HG02943 (cell line): ENCODE results near the gene ARPP21.
"Not testable (repeated sequence)": the region's sequence is repeated elsewhere in the genome, so short reads cannot be mapped to it uniquely, and the experiment has no call there.

Source experiments
- ATAC-seq: cut with Tn5 transposase; IDR thresholded peaks from one replicate; pipeline ENCODE4 v1.9.1; 2021; ENCODE audit warnings: mild to moderate bottlenecking, low read depth, moderate library complexity; ENCODE audit not compliant: unreplicated experiment

ARPP21 gene

GRCh38 chr3:35776346-35776745 lies 137.0 kb downstream of the ARPP21 start:
- no peak for ATAC-seq

GRCh38 chr3:35777065-35777464 lies 137.7 kb downstream of the ARPP21 start:
- ATAC-seq, result no peak

- no peak for ATAC-seq
Observed at GRCh38 chr3:35777563-35778554, 138.5 kb downstream of the ARPP21 start.

DNA sequence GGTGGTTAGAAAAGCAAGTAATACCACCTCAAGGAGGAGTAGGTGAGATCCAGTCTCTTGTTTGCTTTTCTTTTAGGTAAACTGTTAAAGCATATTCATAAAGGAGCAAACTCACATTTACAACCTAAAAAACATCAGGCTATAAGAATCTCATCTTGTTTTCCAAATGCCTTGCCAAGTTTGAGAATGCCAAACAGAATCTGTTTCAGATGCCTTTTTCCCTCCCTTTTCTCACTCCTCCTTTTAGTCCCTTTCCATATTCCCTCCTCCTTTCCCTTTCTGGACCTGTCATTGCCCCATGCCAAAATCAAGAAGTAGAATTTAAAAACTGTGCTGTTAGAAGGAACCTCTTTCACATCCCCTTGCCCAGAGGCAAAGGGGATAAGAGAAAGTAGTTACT lies 140.3 kb downstream of the ARPP21 start:
- ATAC-seq, result no peak

GRCh38 chr3:35780800-35781199 lies 141.5 kb downstream of the ARPP21 start:
- no peak for ATAC-seq

GRCh38 chr3:35781558-35781957 lies 142.2 kb downstream of the ARPP21 start:
- ATAC-seq, result no peak

DNA sequence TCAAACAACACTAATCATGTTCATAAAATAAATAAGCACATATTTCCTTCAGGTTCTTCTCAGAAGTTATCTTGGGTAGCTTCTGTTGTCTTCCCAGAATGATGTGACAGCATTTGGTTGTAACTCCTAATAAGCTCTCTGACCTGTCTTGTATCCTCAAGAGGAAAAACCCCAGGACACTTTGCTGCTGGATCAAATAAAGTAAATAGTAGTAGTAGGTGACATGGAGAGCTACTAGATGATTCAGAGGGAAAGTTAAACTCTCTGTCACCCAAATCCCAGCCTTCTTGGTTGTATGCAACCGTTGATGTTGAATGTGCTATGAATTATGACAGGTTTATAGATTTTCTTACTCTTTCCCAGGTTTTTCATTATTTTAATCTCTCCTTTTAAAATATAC lies 143.0 kb downstream of the ARPP21 start:
- ATAC-seq, result no peak

- no peak for ATAC-seq
Observed at GRCh38 chr3:35784169-35784568, 144.8 kb downstream of the ARPP21 start.

GRCh38 chr3:35785234-35785888 lies 146.0 kb downstream of the ARPP21 start:
- no peak for ATAC-seq

DNA sequence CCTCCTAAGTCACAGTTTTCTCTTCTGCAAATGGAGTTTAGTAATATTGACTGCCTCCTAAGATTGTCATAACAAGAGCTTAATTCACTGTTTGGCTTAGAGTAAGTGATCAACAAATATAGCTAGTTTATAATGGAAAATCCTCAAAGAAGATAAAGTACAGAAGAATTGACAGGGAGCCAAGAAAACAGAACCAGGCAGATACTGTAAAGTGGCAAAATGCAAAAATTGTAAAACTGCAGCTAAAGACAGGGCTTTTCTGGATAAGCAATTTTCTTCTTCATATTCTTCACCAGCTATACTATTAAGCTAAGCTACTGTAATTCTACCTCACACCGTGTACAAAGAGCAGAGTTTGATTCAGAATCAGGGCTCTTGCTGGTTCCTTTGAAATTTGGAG lies 148.6 kb downstream of the ARPP21 start:
- ATAC-seq, result no peak

DNA sequence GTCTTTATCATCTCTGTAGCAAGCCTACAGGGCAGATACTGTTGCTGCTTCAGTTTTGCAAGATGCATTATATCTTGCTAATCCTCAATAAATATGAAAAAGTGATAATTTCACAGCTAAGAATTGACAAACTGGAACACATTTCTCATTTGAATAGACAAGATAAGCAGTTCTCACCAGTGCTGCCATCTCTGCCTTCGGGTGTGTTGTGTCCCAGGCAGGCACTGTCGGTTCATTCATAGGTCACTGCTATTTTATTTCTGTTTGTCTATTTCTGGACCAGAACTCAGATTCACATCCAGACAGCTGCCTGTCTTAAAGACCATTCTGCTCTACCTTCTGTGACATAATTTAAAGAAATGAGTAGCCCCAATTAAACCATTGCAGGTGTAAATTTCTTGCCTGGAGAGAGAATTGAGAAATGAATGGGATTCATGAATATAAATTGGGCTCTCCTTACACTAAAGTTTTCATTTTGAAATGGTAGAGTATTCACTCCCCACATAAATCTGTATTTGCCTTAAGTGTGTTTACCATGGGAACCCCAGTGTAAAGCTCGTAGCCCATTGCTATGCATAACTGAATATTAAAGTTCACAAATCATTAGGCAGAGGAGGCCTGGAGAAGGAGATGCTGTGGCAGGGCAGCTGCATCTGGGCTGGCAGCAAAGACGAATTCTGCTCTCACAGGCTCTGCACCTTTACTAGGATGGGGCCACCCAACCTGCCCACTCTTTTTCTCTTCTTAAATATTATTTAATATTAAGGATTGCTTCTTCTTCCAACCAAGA lies 149.9 kb downstream of the ARPP21 start:
- no peak for ATAC-seq

DNA sequence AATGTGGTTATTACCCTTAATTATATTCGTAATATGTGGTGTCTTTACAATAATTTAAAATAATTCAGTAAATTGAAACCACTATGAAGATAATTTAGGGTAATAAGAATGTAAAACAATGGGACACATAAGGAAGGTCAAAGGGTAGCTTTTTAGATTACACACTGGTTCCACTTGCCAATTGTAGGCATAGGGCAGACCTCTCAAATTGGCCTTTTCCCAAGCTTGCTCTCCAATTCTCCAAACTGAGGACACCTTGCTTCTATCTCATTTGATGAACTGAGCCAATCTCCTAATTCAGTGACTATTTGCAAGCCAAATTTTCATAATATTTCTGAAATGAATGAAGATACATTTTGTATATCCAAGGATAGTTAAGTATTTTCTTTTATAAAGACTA lies 151.4 kb downstream of the ARPP21 start:
- ATAC-seq, result no peak

GRCh38 chr3:35793667-35794066 lies 154.3 kb downstream of the ARPP21 start:
- ATAC-seq, result no peak

DNA sequence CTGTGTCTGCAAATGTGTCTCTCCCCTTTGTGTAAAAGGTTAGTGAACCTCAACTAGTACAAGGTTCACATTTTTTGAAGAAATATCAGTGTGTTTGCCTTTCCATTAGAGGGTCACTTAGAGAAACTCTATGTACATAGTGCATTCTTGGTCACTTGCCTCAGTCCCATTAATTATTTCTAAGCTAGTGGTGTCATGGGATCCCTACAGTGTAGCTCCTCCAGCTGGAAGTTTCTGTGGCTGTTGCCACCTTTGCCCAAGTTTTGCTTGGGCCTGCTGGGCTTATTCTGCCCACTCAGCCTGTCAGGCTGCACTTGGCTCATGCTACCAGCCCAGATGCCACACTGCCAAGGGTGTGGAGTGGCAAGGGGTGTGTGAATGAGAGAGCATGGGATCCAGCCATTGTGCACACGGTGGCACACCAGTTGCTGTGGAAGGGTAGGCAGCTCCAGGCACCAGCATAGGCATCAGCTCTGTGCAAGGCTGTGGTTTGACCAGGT lies 161.7 kb downstream of the ARPP21 start:
- ATAC-seq, result no peak

DNA sequence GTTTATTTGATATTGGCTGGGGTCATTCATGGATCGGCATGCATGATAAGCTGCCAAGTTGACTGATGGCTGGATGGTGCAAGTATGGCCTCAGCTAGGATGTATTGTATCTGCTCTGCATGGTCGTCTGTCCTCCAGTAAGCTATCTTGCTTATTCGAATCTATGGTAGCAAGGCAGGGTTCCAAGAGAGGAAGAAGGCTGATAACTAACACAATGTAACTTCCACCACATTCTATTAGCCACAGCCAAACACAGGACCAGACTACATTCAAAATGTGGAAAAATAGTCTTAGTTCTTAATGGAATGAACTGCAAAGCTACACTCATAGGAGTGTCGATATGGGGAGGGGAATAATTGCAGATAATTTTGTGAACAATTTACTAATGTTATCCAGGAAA lies 175.2 kb downstream of the ARPP21 start:
- no peak for ATAC-seq

GRCh38 chr3:35815796-35816195 lies 176.5 kb downstream of the ARPP21 start:
- not testable (repeated sequence) for ATAC-seq

DNA sequence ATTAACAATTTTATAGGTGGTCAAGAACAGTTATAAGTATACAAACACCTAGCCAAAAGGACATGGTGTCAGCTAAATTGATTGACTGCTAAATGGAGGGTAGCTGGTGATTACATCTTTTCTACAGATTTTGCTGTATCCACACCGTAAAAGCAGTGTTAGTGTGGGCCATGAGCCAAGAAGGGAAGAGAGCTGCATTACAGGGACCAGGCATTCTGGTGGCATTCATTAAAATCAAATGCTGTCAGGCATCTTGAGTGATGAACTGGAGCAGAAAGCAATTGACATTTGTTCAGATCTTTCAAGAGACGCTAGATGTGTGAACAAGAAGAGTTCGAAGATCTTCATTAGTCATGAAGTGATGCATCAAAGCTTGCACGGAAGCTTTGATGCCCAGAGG lies 177.9 kb downstream of the ARPP21 start:
- ATAC-seq, result no peak

DNA sequence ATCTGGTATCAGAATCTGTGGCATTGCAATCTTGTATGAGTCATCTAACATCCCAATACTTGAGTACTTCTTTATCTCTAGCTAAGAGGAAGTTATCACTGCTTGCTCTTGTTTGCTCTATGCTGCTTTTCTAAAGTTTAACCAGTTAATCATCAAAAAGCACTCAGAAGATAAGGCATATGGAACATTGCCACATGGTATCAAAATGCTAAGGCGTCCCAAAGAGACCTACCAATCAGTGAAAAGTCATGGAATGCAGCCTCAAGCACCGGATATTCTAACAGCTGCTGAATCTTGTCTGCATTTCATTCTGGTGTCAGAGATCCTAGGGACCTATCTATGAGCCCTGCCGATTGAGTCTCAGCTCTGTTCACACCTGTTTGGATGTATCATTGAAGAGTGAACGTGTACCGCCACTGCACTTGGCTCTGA lies 192.8 kb downstream of the ARPP21 start:
- no peak for ATAC-seq
